ENCODE data around the gene SIM1.
"Not testable (repeated sequence)": the region's sequence is repeated elsewhere in the genome, so short reads cannot be mapped to it uniquely, and the experiment has no call there.

The SIM1 gene

GRCh38 chr6:100388868-100389519 is 75.7 kb downstream of the SIM1 start:
- H3K27ac Mint-ChIP-seq, result no peak overlapping the region
- H3K4me1 Mint-ChIP-seq (ENCODE audit: low read depth), result no peaks in the 10 kb centered on the region
- H3K36me3 Mint-ChIP-seq (ENCODE audit: low read depth), result no peaks in the 10 kb centered on the region
- H3K9me3 Mint-ChIP-seq, result no peaks in the 10 kb centered on the region
- intact Hi-C loops (cut with micrococcal nuclease), result no loop called here
- no peak overlapping the region for H3K4me3 Mint-ChIP-seq
- H3K27me3 Mint-ChIP-seq, result no peaks in the 10 kb centered on the region

DNA sequence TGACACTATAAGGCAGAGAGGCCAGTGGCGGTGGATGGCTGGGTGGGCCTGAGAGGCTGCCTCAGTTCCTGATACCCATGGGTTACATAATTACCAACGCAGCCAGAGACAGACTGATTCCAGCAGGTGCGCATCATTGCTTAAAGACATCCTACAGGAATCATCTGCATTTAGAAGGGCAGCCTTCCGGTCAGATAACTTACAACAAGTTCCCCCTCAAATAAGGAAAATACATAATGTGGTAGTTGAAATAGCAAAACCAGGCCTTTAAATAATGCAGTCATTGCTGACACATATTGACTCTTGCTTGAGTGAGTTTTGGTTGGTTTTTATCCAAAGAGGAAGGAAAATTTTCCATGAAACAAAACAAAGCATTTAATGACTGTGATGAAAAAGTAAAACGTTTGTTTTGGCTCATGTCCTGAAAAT is 81.9 kb downstream of the SIM1 start:
- Mint-ChIP-seq H3K27ac (no peak overlapping the region), H3K4me3 (no peak overlapping the region)

GRCh38 chr6:100382031-100382430 is 82.7 kb downstream of the SIM1 start:
- no peak overlapping the region for H3K27ac Mint-ChIP-seq
- intact Hi-C loops (cut with micrococcal nuclease), result no loop called here
- no peaks in the 10 kb centered on the region for H3K4me1 Mint-ChIP-seq (ENCODE audit: low read depth)

More for the DNA sequence above, 81.9 kb downstream of the SIM1 start:
- Mint-ChIP-seq H3K4me1 (ENCODE audit: low read depth) (no peaks in the 10 kb centered on the region), H3K36me3 (ENCODE audit: low read depth) (no peaks in the 10 kb centered on the region), H3K9me3 (no peaks in the 10 kb centered on the region), H3K27me3 (no peaks in the 10 kb centered on the region)
- intact Hi-C loops (cut with micrococcal nuclease), result no loop called here

DNA sequence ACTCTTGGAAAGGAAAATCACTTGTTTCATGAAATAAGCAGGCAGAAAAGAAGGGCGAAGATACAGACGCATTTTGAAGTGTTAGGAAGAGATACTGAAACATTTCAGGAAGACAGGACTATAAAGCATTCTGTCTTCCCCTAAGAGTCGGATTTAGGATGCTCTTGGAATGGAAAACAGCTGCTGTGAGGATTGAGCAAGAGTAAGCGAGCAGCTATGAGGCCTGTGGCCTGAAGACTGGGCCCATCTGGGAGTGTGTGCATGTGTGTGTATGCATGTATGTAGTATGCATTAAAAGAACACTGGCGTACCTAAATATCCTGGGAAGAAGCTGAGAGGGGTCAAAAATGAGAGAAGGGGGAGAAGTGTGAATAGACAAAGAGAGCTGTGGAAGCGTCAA is 83.6 kb downstream of the SIM1 start:
- Mint-ChIP-seq H3K27me3 (no peaks in the 10 kb centered on the region), H3K9me3 (no peaks in the 10 kb centered on the region), H3K27ac (no peak overlapping the region), H3K36me3 (ENCODE audit: low read depth) (no peaks in the 10 kb centered on the region), H3K4me3 (no peak overlapping the region), H3K4me1 (ENCODE audit: low read depth) (no peaks in the 10 kb centered on the region)
- intact Hi-C loops (cut with micrococcal nuclease), result no loop called here

More at GRCh38 chr6:100382031-100382430, 82.7 kb downstream of the SIM1 start:
- Mint-ChIP-seq H3K27me3 (no peaks in the 10 kb centered on the region), H3K4me3 (no peak overlapping the region), H3K36me3 (ENCODE audit: low read depth) (no peaks in the 10 kb centered on the region), H3K9me3 (no peaks in the 10 kb centered on the region)

- Mint-ChIP-seq H3K36me3 (ENCODE audit: low read depth) (no peaks in the 10 kb centered on the region), H3K4me1 (ENCODE audit: low read depth) (no peaks in the 10 kb centered on the region), H3K4me3 (no peak overlapping the region), H3K27me3 (no peaks in the 10 kb centered on the region), H3K9me3 (no peaks in the 10 kb centered on the region), H3K27ac (no peak overlapping the region)
- intact Hi-C loops (cut with micrococcal nuclease), result no loop called here
These were observed 85.3 kb downstream of the SIM1 start for GRCh38 chr6:100379386-100379785.

DNA sequence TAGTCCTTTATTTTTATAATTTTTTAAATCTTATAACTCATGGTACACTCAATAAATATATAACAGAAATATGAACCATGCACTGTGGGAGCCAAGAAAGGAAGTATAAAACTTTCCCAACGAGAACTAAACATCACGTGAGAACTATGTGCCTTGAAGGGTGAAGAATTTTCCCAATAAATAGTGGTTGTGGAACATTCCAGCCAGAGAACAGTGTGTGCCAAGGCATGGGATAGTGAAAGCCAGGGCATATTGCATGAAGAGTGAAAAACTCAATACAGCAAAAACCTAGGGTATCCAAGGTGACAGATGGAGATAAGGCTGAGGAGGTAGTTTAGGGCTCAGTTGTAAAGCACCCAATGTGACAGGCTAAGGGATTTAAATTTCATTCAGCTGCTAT is 86.1 kb downstream of the SIM1 start:
- Mint-ChIP-seq H3K9me3 (no peaks in the 10 kb centered on the region), H3K36me3 (ENCODE audit: low read depth) (no peaks in the 10 kb centered on the region), H3K4me1 (ENCODE audit: low read depth) (no peaks in the 10 kb centered on the region), H3K4me3 (no peak overlapping the region), H3K27ac (no peak overlapping the region), H3K27me3 (no peaks in the 10 kb centered on the region)
- intact Hi-C loops (cut with micrococcal nuclease), result no loop called here

- no peak overlapping the region for H3K4me3 Mint-ChIP-seq
- no peaks in the 10 kb centered on the region for H3K4me1 Mint-ChIP-seq (ENCODE audit: low read depth)
- H3K27me3 Mint-ChIP-seq, result no peaks in the 10 kb centered on the region
- no peaks in the 10 kb centered on the region for H3K36me3 Mint-ChIP-seq (ENCODE audit: low read depth)
- H3K9me3 Mint-ChIP-seq, result no peaks in the 10 kb centered on the region
- H3K27ac Mint-ChIP-seq, result no peak overlapping the region
- intact Hi-C loops (cut with micrococcal nuclease), result no loop called here
These were observed 88.6 kb downstream of the SIM1 start for GRCh38 chr6:100376103-100376502.

- Mint-ChIP-seq H3K4me3 (no peak overlapping the region), H3K4me1 (ENCODE audit: low read depth) (no peaks in the 10 kb centered on the region), H3K36me3 (ENCODE audit: low read depth) (no peaks in the 10 kb centered on the region), H3K27me3 (no peaks in the 10 kb centered on the region), H3K27ac (no peak overlapping the region), H3K9me3 (no peaks in the 10 kb centered on the region)
- intact Hi-C loops (cut with micrococcal nuclease), result no loop called here
These were observed 92.2 kb downstream of the SIM1 start for GRCh38 chr6:100372326-100373091.

- H3K4me1 Mint-ChIP-seq (ENCODE audit: low read depth), result no peaks in the 10 kb centered on the region
- H3K27ac Mint-ChIP-seq, result no peak overlapping the region
- no peaks in the 10 kb centered on the region for H3K9me3 Mint-ChIP-seq
- H3K27me3 Mint-ChIP-seq, result no peaks in the 10 kb centered on the region
- no peaks in the 10 kb centered on the region for H3K36me3 Mint-ChIP-seq (ENCODE audit: low read depth)
- intact Hi-C loops (cut with micrococcal nuclease), result no loop called here
- H3K4me3 Mint-ChIP-seq, result no peak overlapping the region
These were observed 93.1 kb downstream of the SIM1 start for GRCh38 chr6:100371591-100371990.

DNA sequence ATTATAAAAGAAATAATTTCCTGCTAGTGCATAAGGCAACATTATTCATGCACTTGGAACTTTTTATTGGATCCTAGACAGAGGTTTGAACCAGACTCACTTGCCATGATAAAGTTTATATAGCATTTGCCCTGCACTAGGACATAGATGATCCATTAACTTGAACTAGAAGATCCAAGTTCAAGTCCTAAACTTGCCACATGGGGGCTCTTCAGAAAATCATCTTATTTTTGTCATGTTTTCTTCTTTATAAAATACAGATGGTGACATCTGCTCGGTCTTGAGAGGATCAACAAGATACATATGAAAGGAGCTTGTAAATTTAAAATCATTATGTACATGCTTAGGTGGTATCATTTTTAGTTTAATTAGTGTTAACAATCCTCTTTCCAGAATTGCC is 94.5 kb downstream of the SIM1 start:
- Mint-ChIP-seq H3K27ac (no peak overlapping the region), H3K4me1 (ENCODE audit: low read depth) (no peaks in the 10 kb centered on the region), H3K4me3 (no peak overlapping the region), H3K9me3 (no peaks in the 10 kb centered on the region), H3K36me3 (ENCODE audit: low read depth) (no peaks in the 10 kb centered on the region), H3K27me3 (no peaks in the 10 kb centered on the region)
- intact Hi-C loops (cut with micrococcal nuclease), result no loop called here

DNA sequence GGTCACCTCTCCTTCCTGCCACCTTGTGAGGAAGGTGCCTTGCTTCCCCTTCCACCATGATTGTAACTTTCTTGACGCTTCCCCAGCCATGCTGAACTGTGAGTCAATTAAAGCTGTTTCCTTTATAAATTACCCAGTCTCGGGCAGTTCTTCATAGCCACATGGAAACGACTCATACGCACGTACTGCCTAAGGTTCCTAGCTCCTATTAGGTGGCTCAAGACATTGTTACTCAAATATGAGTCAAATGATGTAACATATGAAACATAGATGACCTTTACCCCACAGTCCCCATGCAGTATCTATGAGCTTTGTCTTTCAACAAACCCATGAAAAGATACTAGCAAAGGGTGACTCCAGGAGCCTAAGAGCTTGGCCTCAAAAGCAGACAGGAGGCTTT is 98.3 kb downstream of the SIM1 start:
- H3K27me3 Mint-ChIP-seq, result no peaks in the 10 kb centered on the region
- H3K4me1 Mint-ChIP-seq (ENCODE audit: low read depth), result no peaks in the 10 kb centered on the region
- no peaks in the 10 kb centered on the region for H3K36me3 Mint-ChIP-seq (ENCODE audit: low read depth)
- H3K4me3 Mint-ChIP-seq, result no peak overlapping the region
- no peaks in the 10 kb centered on the region for H3K9me3 Mint-ChIP-seq
- no peak overlapping the region for H3K27ac Mint-ChIP-seq
- intact Hi-C loops (cut with micrococcal nuclease), result no loop called here

DNA sequence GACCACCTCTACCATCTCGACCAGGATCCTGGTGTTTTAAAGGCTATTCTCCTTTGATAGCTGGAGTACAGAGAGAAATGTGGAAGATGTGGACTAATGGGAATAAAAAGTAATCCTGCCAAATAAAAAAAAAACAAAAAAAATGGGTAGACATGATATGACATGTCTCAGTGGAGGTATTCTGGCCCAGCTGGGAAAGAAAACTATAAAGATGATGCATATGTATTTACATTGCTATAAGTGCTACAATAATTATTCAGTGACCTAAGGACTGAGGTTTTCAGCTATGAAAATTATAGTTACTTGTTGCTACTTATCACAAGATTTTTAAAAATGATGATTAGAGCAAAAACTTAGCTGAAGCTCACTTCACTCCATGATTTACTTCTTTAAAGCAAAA is 101.1 kb downstream of the SIM1 start:
- H3K36me3 Mint-ChIP-seq (ENCODE audit: low read depth), result no peaks in the 10 kb centered on the region
- H3K27me3 Mint-ChIP-seq, result no peaks in the 10 kb centered on the region
- no peak overlapping the region for H3K27ac Mint-ChIP-seq
- H3K4me3 Mint-ChIP-seq, result no peak overlapping the region
- no peaks in the 10 kb centered on the region for H3K4me1 Mint-ChIP-seq (ENCODE audit: low read depth)
- H3K9me3 Mint-ChIP-seq, result no peaks in the 10 kb centered on the region
- intact Hi-C loops (cut with micrococcal nuclease), result no loop called here

- intact Hi-C loops (cut with micrococcal nuclease); H3K27me3 Mint-ChIP-seq; H3K27ac Mint-ChIP-seq; H3K4me1 Mint-ChIP-seq (ENCODE audit: low read depth); H3K4me3 Mint-ChIP-seq; H3K36me3 Mint-ChIP-seq (ENCODE audit: low read depth); H3K9me3 Mint-ChIP-seq: not testable (repeated sequence)
These were observed 109.7 kb downstream of the SIM1 start for GRCh38 chr6:100354736-100355641.

Data from dendritic cell treated with granulocyte-macrophage colony-stimulating factor and Interleukin-4, amounts not matched to agents 40 ng/mL and 50 ng/mL, for 4 days (primary cell).